B cell (primary cell): ENCODE results near the gene ARMS2. TPM values are rescaled to one million over a fixed set of nuclear protein-coding genes. Genes with fewer than 3 reads are reported as not detected.

ENCODE experiments used
- ATAC-seq: fragments of 200-7000 bp; cut with Tn5 transposase; one replicate; pipeline ENCODE4 v1.10.0; 2021; ENCODE audit warnings: low read depth, mild to moderate bottlenecking, moderate number of reproducible peaks, moderate library complexity
- CTCF ChIA-PET: fragments of 350-600 bp; sonication (Branson Sonifier 250); formaldehyde crosslinking; loops from one replicate; lab custom pipeline; 2021; ENCODE audit warnings: antibody characterized with exemption, inconsistent platforms; lab: Charles Lee
- POLR2A ChIA-PET: fragments of 350-600 bp; sonication (Branson Sonifier 250); formaldehyde crosslinking; loops from one replicate; lab custom pipeline; 2021; ENCODE audit warnings: antibody characterized with exemption; lab: Charles Lee
- DNase-seq: peaks from one replicate; pipeline ENCODE4 v3.0.0; 2013
- H2AFZ ChIP-seq: 2 replicates; pipeline ENCODE4 v1.6.1; 2012; ENCODE audit warnings: mild to moderate bottlenecking, low read depth, low read length; ENCODE audit not compliant: insufficient read depth, poor library complexity, severe bottlenecking
- H3K27ac ChIP-seq, 2 donors: 1 replicate in 1 of 2; 2 replicates in 1 of 2; pipeline ENCODE4 v1.5.1; 2012 to 2013; ENCODE audit warnings: low read length in 2 of 2, mild to moderate bottlenecking in 2 of 2, moderate library complexity in 1 of 2
- H3K27me3 ChIP-seq, 4 experiments: fragments of 200-600 bp in 1 of 4; sonication (generic) in 1 of 4; replicated peaks in 1 of 4; 1 replicate in 2 of 4; 2 replicates in 2 of 4; pipeline versions ENCODE4 v1.6.1 to v1.7.0; 2013 to 2016; ENCODE audit warnings: low read length in 3 of 4, mild to moderate bottlenecking in 2 of 4, mixed read lengths in 1 of 4, moderate library complexity in 1 of 4; ENCODE audit not compliant: insufficient read depth in 4 of 4, control insufficient read depth in 3 of 4; ENCODE audit errors: control extremely low read depth in 1 of 4
- H3K36me3 ChIP-seq, 2 experiments: replicated peaks in 1 of 2; 1 replicate in 1 of 2; 2 replicates in 1 of 2; pipeline versions ENCODE4 v1.6.1 to v1.7.1; 2013; ENCODE audit warnings: low read length in 1 of 2; ENCODE audit not compliant: insufficient read depth in 2 of 2, control insufficient read depth in 1 of 2; ENCODE audit errors: control extremely low read depth in 1 of 2, extremely low read depth in 1 of 2
- H3K4me1 ChIP-seq, 2 donors: fragments of 200-600 bp in 1 of 2; sonication (generic) in 1 of 2; 1 replicate in 1 of 2; 2 replicates in 1 of 2; pipeline versions ENCODE4 v1.5.1 to v1.6.1; 2013 to 2017; ENCODE audit warnings: low read length in 2 of 2; ENCODE audit not compliant: control insufficient read depth in 2 of 2, insufficient read depth in 2 of 2
- H3K4me2 ChIP-seq: replicated peaks from 2 replicates; pipeline ENCODE3; 2012; ENCODE audit warnings: mild to moderate bottlenecking, low read depth, low read length; ENCODE audit not compliant: poor library complexity, severe bottlenecking
- H3K4me3 ChIP-seq, 5 experiments: fragments of 200-600 bp in 1 of 5; sonication (generic) in 1 of 5; 1 replicate in 3 of 5; 2 replicates in 2 of 5; pipeline versions ENCODE4 v1.5.1 to v1.7.0; 2011 to 2016; ENCODE audit warnings: low read length in 4 of 5, mild to moderate bottlenecking in 4 of 5, low read depth in 2 of 5, control low read depth in 1 of 5, moderate library complexity in 1 of 5; ENCODE audit not compliant: insufficient read depth in 1 of 5; ENCODE audit errors: control extremely low read depth in 1 of 5, extremely low read depth in 1 of 5
- H3K79me2 ChIP-seq: fragments of 200-600 bp; sonication (generic); one replicate; pipeline ENCODE4 v1.6.0; 2016; ENCODE audit warnings: low read length; ENCODE audit not compliant: control insufficient read depth, insufficient read depth
- H3K9ac ChIP-seq: fragments of 200-600 bp; sonication (generic); 2 replicates; pipeline ENCODE4 v1.6.1; 2017; ENCODE audit warnings: mild to moderate bottlenecking, low read length, moderate library complexity
- H3K9me3 ChIP-seq, 3 donors: one replicate each; pipeline versions ENCODE4 v1.6.1 to v1.7.1; 2013; ENCODE audit warnings: low read length in 2 of 3; ENCODE audit not compliant: control insufficient read depth in 2 of 3, insufficient read depth in 1 of 3; ENCODE audit errors: control extremely low read depth in 1 of 3
- H4K20me1 ChIP-seq: 2 replicates; pipeline ENCODE4 v1.6.0; 2012; ENCODE audit warnings: mild to moderate bottlenecking, low read length; ENCODE audit not compliant: insufficient read depth, control insufficient read depth, poor library complexity, severe bottlenecking
- H3K27ac Mint-ChIP-seq: one replicate; pipeline ENCODE4 v1.8.0; 2021; ENCODE audit warnings: mixed read lengths
- H3K27me3 Mint-ChIP-seq: one replicate; pipeline ENCODE4 v1.8.0; 2021; ENCODE audit warnings: mixed read lengths
- H3K4me1 Mint-ChIP-seq: one replicate; pipeline ENCODE4 v1.8.0; 2021; ENCODE audit warnings: mixed read lengths
- H3K4me3 Mint-ChIP-seq: one replicate; pipeline ENCODE4 v1.8.0; 2021; ENCODE audit warnings: mixed read lengths
- H3K9me3 Mint-ChIP-seq: one replicate; pipeline ENCODE4 v1.8.0; 2022; ENCODE audit warnings: mixed read lengths; ENCODE audit not compliant: insufficient read depth
- CTCF ChIP-seq: fragments of 200-600 bp; IDR thresholded peaks from one replicate; pipeline ENCODE4 v1.8.0; 2022; ENCODE audit warnings: antibody characterized with exemption, mild to moderate bottlenecking
- EZH2 ChIP-seq: IDR thresholded peaks from 2 replicates; pipeline ENCODE4 v1.6.1; 2012; ENCODE audit warnings: borderline replicate concordance, low read depth, mild to moderate bottlenecking, moderate library complexity, low read length; ENCODE audit not compliant: insufficient read depth, poor library complexity, severe bottlenecking
- WGBS: methylation state at CpG from one replicate; pipeline ENCODE4 v1.1.5; 2013; ENCODE audit warnings: missing lambda C conversion rate; ENCODE audit not compliant: insufficient coverage; 5-methylcytosine and 5-hydroxymethylcytosine counted together
- intact Hi-C: fragments of 100-400 bp; cut with micrococcal nuclease; formaldehyde crosslinking; loops from one replicate; pipeline ENCODE4 v1.10.0; 2022
- polyA plus RNA-seq: library from polyadenylated mRNA; depleted of rRNA; stranded (reverse); fragments of >200 nt; gene quantifications from 2 replicates; pipeline ENCODE4 v1.2.3, GENCODE V29; 2012
- total RNA-seq, 2 donors: library from RNA; stranded (reverse); fragments of 120-200 nt in 1 of 2; gene quantifications; 1 replicate in 1 of 2; 2 replicates in 1 of 2; pipeline versions ENCODE4 v1.2.3 to v1.2.4, GENCODE V29; 2013 to 2022

The ARMS2 gene
- total and polyA plus RNA-seq, 2 donors (not counting 1 experiment from before 2014, with no cell fraction given): not detected

GRCh38 chr10:122469848-122470247 lies 15.4 kb downstream of the ARMS2 start:
- no peaks in the 10 kb centered on the region for H3K9me3 ChIP-seq
- no peak for TF ChIP-seq EZH2
- TF ChIP-seq CTCF: no peak
- H3K79me2 ChIP-seq: no peaks in the 10 kb centered on the region
- no peak overlapping the region for H3K27ac ChIP-seq
- 83% methylated on average over 4 of the region's 4 CpGs for WGBS
- H3K4me2 ChIP-seq: no peak overlapping the region
- no peak for DNase-seq
- Mint-ChIP-seq H3K4me3 (no peak overlapping the region), H3K27ac (no peak overlapping the region), H3K9me3 (no peaks in the 10 kb centered on the region), H3K4me1 (peaks cover 5% of the 10 kb centered on the region), H3K27me3 (peaks cover 36% of the 10 kb centered on the region)
- H3K36me3 ChIP-seq: no peaks in the 10 kb centered on the region
- peaks cover 0 to 10% (median 1%) of the 10 kb centered on the region in 4 experiments for H3K27me3 ChIP-seq
- no peaks in the 10 kb centered on the region for H4K20me1 ChIP-seq
- H2AFZ ChIP-seq: no peak overlapping the region
- H3K4me3 ChIP-seq: no peak overlapping the region
- ChIA-PET CTCF (no interaction called here), POLR2A (no interaction called here)
- H3K4me1 ChIP-seq: no peaks in the 10 kb centered on the region
- intact Hi-C loops: no loop called here
- ATAC-seq: no peak
- H3K9ac ChIP-seq: no peak overlapping the region

GRCh38 chr10:122471531-122472177 lies 17.2 kb downstream of the ARMS2 start:
- Mint-ChIP-seq H3K27me3 (peaks cover 33% of the 10 kb centered on the region), H3K9me3 (no peaks in the 10 kb centered on the region), H3K4me1 (peaks cover 5% of the 10 kb centered on the region), H3K4me3 (no peak overlapping the region), H3K27ac (no peak overlapping the region)
- WGBS: 100% methylated on average over 2 of the region's 4 CpGs
- Histone ChIP-seq H3K9me3 (no peaks in the 10 kb centered on the region), H3K4me3 (no peak overlapping the region), H3K4me1 (no peaks in the 10 kb centered on the region), H3K36me3 (no peaks in the 10 kb centered on the region), H3K79me2 (no peaks in the 10 kb centered on the region), H3K4me2 (no peak overlapping the region), H4K20me1 (no peaks in the 10 kb centered on the region), H2AFZ (no peak overlapping the region), H3K27ac (no peak overlapping the region), H3K9ac (no peak overlapping the region), H3K27me3 (peaks cover 0 to 13% (median 1%) of the 10 kb centered on the region in 4 experiments)
- intact Hi-C loops: no loop called here
- TF ChIP-seq CTCF: no peak
- POLR2A ChIA-PET: no interaction called here
- CTCF ChIA-PET: no interaction called here
- DNase-seq: no peak
- no peak for ATAC-seq
